Measurements from ENCODE around the gene CTDP1.

The CTDP1 gene

GRCh38 chr18:79801641-79802040 lies 122.0 kb downstream of the CTDP1 start:
- Histone ChIP-seq H3K4me1 (ENCODE audit: control insufficient read depth, insufficient read depth, low read length) (no peaks in the 10 kb centered on the region; the same call in 1 of the 2 replicates), H3K27ac (ENCODE audit: extremely low read depth, low read depth, low read length) (no peak overlapping the region), H3K4me3 (ENCODE audit: low read depth, low read length) (no peak overlapping the region), H3K36me3 (ENCODE audit: control insufficient read depth in 2 of 2, insufficient read depth in 1 of 2, low read length in 2 of 2) (no peaks in the 10 kb centered on the region), H3K9me3 (ENCODE audit: control insufficient read depth, insufficient read depth, low read depth, low read length) (no peaks in the 10 kb centered on the region)
- ChIA-PET POLR2A (no interaction called here), CTCF (no interaction called here)
- no peak for TF ChIP-seq GLI4 (tag by site-specific recombination; IDR thresholded peaks at IDR 0.05)
- TF ChIP-seq ZNF223 (tag by site-specific recombination; IDR thresholded peaks at IDR 0.05) = no peak
- no peak for TF ChIP-seq GLI2 (tag by site-specific recombination; IDR thresholded peaks at IDR 0.05; ENCODE audit: borderline replicate concordance, low read depth)
- TF ChIP-seq ZEB2 (tag by site-specific recombination; IDR thresholded peaks at IDR 0.05) = no peak
- TF ChIP-seq, protein P1, sequence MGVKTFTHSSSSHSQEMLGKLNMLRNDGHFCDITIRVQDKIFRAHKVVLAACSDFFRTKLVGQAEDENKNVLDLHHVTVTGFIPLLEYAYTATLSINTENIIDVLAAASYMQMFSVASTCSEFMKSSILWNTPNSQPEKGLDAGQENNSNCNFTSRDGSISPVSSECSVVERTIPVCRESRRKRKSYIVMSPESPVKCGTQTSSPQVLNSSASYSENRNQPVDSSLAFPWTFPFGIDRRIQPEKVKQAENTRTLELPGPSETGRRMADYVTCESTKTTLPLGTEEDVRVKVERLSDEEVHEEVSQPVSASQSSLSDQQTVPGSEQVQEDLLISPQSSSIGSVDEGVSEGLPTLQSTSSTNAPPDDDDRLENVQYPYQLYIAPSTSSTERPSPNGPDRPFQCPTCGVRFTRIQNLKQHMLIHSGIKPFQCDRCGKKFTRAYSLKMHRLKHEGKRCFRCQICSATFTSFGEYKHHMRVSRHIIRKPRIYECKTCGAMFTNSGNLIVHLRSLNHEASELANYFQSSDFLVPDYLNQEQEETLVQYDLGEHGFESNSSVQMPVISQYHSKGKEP (tag by site-specific recombination; IDR thresholded peaks at IDR 0.05) = no peak
- TF ChIP-seq ZSCAN30 (tag by site-specific recombination; IDR thresholded peaks at IDR 0.05) = no peak
- TF ChIP-seq ZNF707 (tag by site-specific recombination; IDR thresholded peaks at IDR 0.05) = no peak
- no peak for TF ChIP-seq ZNF202 (tag by site-specific recombination; IDR thresholded peaks at IDR 0.05; ENCODE audit: borderline replicate concordance)
- TF ChIP-seq MYNN (tag by site-specific recombination; IDR thresholded peaks at IDR 0.05; ENCODE audit: borderline replicate concordance) = no peak
- no peak for TF ChIP-seq ZBTB7A (tag by site-specific recombination; IDR thresholded peaks at IDR 0.05; ENCODE audit: low read depth)
- TF ChIP-seq SP7 (tag by site-specific recombination; IDR thresholded peaks at IDR 0.05) = no peak
- no peak for TF ChIP-seq GLIS1 (tag by site-specific recombination; IDR thresholded peaks at IDR 0.05)
- no peak for TF ChIP-seq ZNF596 (tag by site-specific recombination; IDR thresholded peaks at IDR 0.05)
- TF ChIP-seq ZNF777 (tag by site-specific recombination; IDR thresholded peaks at IDR 0.05; ENCODE audit: borderline replicate concordance) = no peak
- TF ChIP-seq ZNF2 (tag by site-specific recombination; IDR thresholded peaks at IDR 0.05) = no peak

DNA sequence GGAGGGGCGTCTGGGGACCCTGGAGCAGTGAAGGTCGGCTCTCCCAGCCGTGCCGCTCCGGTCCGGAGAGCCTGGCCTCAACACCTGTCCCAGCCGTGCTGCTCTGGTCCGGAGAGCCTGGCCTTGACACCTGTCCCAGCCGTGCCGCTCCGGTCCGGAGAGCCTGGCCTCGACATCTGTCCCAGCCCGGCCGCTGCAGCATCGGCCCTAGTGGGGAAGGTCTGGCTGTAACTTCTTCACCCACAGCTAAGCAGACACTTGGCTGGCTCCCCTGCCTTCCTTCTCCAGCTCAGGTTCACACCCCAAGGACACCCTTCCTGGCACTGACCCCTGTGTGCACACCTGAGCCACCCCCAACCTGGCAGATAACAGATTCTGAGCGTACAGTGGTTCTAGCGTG lies 122.7 kb downstream of the CTDP1 start:
- H3K27ac ChIP-seq (ENCODE audit: extremely low read depth, low read depth, low read length) = no peak overlapping the region
- ChIA-PET POLR2A (no interaction called here), CTCF (no interaction called here)
- no peak overlapping the region for H3K4me3 ChIP-seq (ENCODE audit: low read depth, low read length)
- no peaks in the 10 kb centered on the region for H3K36me3 ChIP-seq (ENCODE audit: control insufficient read depth in 2 of 2, insufficient read depth in 1 of 2, low read length in 2 of 2)
- TF ChIP-seq ZNF501 (tag by site-specific recombination; IDR thresholded peaks at IDR 0.05) = no peak
- no peak for TF ChIP-seq ZNF629 (tag by site-specific recombination; IDR thresholded peaks at IDR 0.05)
- TF ChIP-seq ZNF677 (tag by site-specific recombination; IDR thresholded peaks at IDR 0.05) = no peak
- TF ChIP-seq YY2 (tag by site-specific recombination; IDR thresholded peaks at IDR 0.05) = no peak
- TF ChIP-seq ZNF184 (tag by site-specific recombination; IDR thresholded peaks at IDR 0.05) = no peak
- TF ChIP-seq, protein P2, sequence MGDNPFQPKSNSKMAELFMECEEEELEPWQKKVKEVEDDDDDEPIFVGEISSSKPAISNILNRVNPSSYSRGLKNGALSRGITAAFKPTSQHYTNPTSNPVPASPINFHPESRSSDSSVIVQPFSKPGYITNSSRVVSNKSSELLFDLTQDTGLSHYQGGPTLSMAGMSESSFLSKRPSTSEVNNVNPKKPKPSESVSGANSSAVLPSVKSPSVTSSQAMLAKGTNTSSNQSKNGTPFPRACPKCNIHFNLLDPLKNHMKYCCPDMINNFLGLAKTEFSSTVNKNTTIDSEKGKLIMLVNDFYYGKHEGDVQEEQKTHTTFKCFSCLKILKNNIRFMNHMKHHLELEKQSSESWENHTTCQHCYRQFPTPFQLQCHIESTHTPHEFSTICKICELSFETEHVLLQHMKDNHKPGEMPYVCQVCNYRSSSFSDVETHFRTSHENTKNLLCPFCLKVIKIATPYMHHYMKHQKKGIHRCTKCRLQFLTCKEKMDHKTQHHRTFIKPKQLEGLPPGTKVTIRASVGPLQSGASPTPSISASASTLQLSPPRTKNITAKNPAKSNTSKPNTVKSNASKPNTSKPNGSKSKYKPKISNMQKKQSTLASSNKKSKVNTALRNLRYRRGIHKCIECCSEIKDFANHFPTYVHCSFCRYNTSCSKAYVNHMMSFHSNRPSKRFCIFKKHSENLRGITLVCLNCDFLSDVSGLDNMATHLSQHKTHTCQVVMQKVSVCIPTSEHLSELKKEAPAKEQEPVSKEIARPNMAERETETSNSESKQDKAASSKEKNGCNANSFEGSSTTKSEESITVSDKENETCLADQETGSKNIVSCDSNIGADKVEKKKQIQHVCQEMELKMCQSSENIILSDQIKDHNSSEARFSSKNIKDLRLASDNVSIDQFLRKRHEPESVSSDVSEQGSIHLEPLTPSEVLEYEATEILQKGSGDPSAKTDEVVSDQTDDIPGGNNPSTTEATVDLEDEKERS (tag by site-specific recombination; IDR thresholded peaks at IDR 0.05) = no peak
- no peak for TF ChIP-seq ZNF138 (tag by site-specific recombination; IDR thresholded peaks at IDR 0.05; ENCODE audit: borderline replicate concordance)
- TF ChIP-seq ZNF211 (tag by site-specific recombination; IDR thresholded peaks at IDR 0.05; ENCODE audit: low read depth) = no peak
- H3K4me1 ChIP-seq (ENCODE audit: control insufficient read depth, insufficient read depth, low read length) = no peaks in the 10 kb centered on the region; the same call in 1 of the 2 replicates
- H3K9me3 ChIP-seq (ENCODE audit: control insufficient read depth, insufficient read depth, low read depth, low read length) = no peaks in the 10 kb centered on the region

Measured in HEK293 (cell line).